ENCODE measurements around the gene SH3PXD2A. TPM values are rescaled to one million over a fixed set of nuclear protein-coding genes. Genes with fewer than 3 reads are reported as not detected.

SH3PXD2A gene
- total RNA-seq, 1 donor from 2014 or later: 12.4 TPM

GRCh38 chr10:103629581-103629980 is 225.8 kb downstream of the SH3PXD2A start:
- H3K4me3 ChIP-seq (ENCODE audit: low read depth, low read length): no peak overlapping the region
- TF ChIP-seq CTCF (IDR thresholded peaks at IDR 0.05; ENCODE audit: insufficient read depth, low read length, severe bottlenecking): no peak
- FAIRE-seq (no peak), DNase-seq (ENCODE audit: low read depth) (no peak)
- H3K27me3 ChIP-seq (ENCODE audit: control insufficient read depth, insufficient read depth, low read length): no peaks in the 10 kb centered on the region
- H3K36me3 ChIP-seq (ENCODE audit: control insufficient read depth, insufficient read depth, low read length): peaks cover 34% of the 10 kb centered on the region

- H3K36me3 ChIP-seq (ENCODE audit: control insufficient read depth, insufficient read depth, low read length): peaks cover 37% of the 10 kb centered on the region
- no peaks in the 10 kb centered on the region for H3K27me3 ChIP-seq (ENCODE audit: control insufficient read depth, insufficient read depth, low read length)
- FAIRE-seq (peak; percentile 43), DNase-seq (ENCODE audit: low read depth) (no peak)
- no peak for TF ChIP-seq CTCF (IDR thresholded peaks at IDR 0.05; ENCODE audit: insufficient read depth, low read length, severe bottlenecking)
- no peak overlapping the region for H3K4me3 ChIP-seq (ENCODE audit: low read depth, low read length)
Observed at GRCh38 chr10:103627893-103628292, 227.5 kb downstream of the SH3PXD2A start.

- Histone ChIP-seq H3K27me3 (ENCODE audit: control insufficient read depth, insufficient read depth, low read length) (no peaks in the 10 kb centered on the region), H3K4me3 (ENCODE audit: low read depth, low read length) (no peak overlapping the region), H3K36me3 (ENCODE audit: control insufficient read depth, insufficient read depth, low read length) (peaks cover 40% of the 10 kb centered on the region)
- no peak for TF ChIP-seq CTCF (IDR thresholded peaks at IDR 0.05; ENCODE audit: insufficient read depth, low read length, severe bottlenecking)
- no peak for DNase-seq (ENCODE audit: low read depth)
- no peak for FAIRE-seq
Observed at GRCh38 chr10:103627111-103627892, 228.1 kb downstream of the SH3PXD2A start.

GRCh38 chr10:103626178-103626577 is 229.2 kb downstream of the SH3PXD2A start:
- H3K36me3 ChIP-seq (ENCODE audit: control insufficient read depth, insufficient read depth, low read length): peaks cover 41% of the 10 kb centered on the region
- no peak overlapping the region for H3K4me3 ChIP-seq (ENCODE audit: low read depth, low read length)
- no peak for TF ChIP-seq CTCF (IDR thresholded peaks at IDR 0.05; ENCODE audit: insufficient read depth, low read length, severe bottlenecking)
- no peak for FAIRE-seq
- H3K27me3 ChIP-seq (ENCODE audit: control insufficient read depth, insufficient read depth, low read length): no peaks in the 10 kb centered on the region
- DNase-seq (ENCODE audit: low read depth): no peak

- Histone ChIP-seq H3K36me3 (ENCODE audit: control insufficient read depth, insufficient read depth, low read length) (peaks cover 47% of the 10 kb centered on the region), H3K4me3 (ENCODE audit: low read depth, low read length) (no peak overlapping the region), H3K27me3 (ENCODE audit: control insufficient read depth, insufficient read depth, low read length) (no peaks in the 10 kb centered on the region)
- FAIRE-seq (no peak), DNase-seq (ENCODE audit: low read depth) (no peak)
- no peak for TF ChIP-seq CTCF (IDR thresholded peaks at IDR 0.05; ENCODE audit: insufficient read depth, low read length, severe bottlenecking)
Observed at GRCh38 chr10:103622935-103623574, 232.3 kb downstream of the SH3PXD2A start.
